Measurements from ENCODE around the gene FMO1. TPM values are rescaled to one million over a fixed set of nuclear protein-coding genes. Genes with fewer than 3 reads are reported as not detected.

FMO1 gene
- 0.64 TPM in 1 of 2 replicates, not detected in the other for total RNA-seq

GRCh38 chr1:171248302-171248701, at the start of gene FMO1:
TSS of gene FMO1 (plus strand) at chr1:171248494. CDS start at chr1:171258088, 9,594 bp downstream.

DNA sequence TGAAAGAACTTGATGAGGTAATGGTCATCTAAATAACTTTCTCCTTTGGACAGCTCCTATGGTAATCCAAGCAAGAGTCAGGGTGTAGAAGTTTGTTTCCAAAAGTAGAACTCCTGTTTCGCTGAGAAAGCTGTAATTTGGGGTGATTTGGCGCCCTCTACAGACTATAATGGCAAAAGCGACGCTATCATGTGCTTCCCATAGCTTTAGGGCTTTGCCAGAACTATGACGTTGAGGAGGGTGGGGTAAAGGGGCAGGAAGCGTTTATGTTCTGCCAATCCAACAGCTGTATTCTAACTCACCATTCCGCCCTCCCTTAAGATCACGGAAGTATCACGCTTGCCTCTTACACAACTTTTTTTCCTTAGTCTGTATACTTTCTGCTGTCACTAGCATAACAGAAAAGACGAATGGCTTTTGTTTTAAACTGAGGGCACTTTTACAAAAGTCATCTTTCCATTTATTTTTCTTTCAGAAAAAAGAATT, 65.6 kb downstream of the FMO1 start, which contains the start of gene FMO4:
Gene FMO4 (plus strand): TSS at position 349 of the 486 bp plus-strand sequence. CDS start 5,643 bp downstream, outside the sequence.

Other genes with a start within 250 kb of the FMO1 start
- gene FMO3, start 157.6 kb upstream of the FMO1 start, total RNA-seq = not detected in 2 replicates
- gene FMO2, start 63.2 kb upstream of the FMO1 start, total RNA-seq = 0.24 TPM in 1 of 2 replicates, not detected in the other
- gene FMO4, start 65.7 kb downstream of the FMO1 start, total RNA-seq = 0.85 and 0.96 TPM in 2 replicates
- gene PRRC2C, start 237.0 kb downstream of the FMO1 start, total RNA-seq = 36.7 and 42.4 TPM in 2 replicates